GM10248 (cell line): ENCODE results near the gene ATOH8.
A peak's percentile ranks its signal among the peaks of the same experiment; 100 is the strongest.

Source experiments
- CTCF ChIA-PET: fragments of 300-600 bp; sonication (Branson Sonifier 250); formaldehyde crosslinking; extraction: SDS; loops from one replicate; lab custom pipeline; 2021; ENCODE audit warnings: antibody characterized with exemption; lab: Yijun Ruan, JAX
- POLR2A ChIA-PET: fragments of 350-650 bp; sonication (Branson Sonifier 250); formaldehyde crosslinking; extraction: SDS; loops from one replicate; lab custom pipeline; 2020; ENCODE audit warnings: antibody characterized with exemption; lab: Yijun Ruan, JAX
- DNase-seq: peaks from one replicate; pipeline ENCODE4 v3.0.0; 2012; ENCODE audit errors: extremely low spot score
- TF ChIP-seq, protein P1 (sequence below): IDR thresholded peaks from 2 replicates; pipeline ENCODE4 v1.5.1; 2012; ENCODE audit warnings: mild to moderate bottlenecking, low read depth; ENCODE audit errors: extremely low read depth, missing control alignments, control extremely low read depth

The ATOH8 gene

GRCh38 chr2:85728883-85729824 is 24.6 kb upstream of the ATOH8 start:
- TF ChIP-seq, protein P1, sequence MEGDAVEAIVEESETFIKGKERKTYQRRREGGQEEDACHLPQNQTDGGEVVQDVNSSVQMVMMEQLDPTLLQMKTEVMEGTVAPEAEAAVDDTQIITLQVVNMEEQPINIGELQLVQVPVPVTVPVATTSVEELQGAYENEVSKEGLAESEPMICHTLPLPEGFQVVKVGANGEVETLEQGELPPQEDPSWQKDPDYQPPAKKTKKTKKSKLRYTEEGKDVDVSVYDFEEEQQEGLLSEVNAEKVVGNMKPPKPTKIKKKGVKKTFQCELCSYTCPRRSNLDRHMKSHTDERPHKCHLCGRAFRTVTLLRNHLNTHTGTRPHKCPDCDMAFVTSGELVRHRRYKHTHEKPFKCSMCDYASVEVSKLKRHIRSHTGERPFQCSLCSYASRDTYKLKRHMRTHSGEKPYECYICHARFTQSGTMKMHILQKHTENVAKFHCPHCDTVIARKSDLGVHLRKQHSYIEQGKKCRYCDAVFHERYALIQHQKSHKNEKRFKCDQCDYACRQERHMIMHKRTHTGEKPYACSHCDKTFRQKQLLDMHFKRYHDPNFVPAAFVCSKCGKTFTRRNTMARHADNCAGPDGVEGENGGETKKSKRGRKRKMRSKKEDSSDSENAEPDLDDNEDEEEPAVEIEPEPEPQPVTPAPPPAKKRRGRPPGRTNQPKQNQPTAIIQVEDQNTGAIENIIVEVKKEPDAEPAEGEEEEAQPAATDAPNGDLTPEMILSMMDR: peak; percentile 96
- POLR2A ChIA-PET: interaction anchor here (0.6 kb wide), 1 partner anchor 86 kb away, joined by 4 read pairs; no protein-coding TSS in a partner anchor
- DNase-seq: peak; percentile 89
- CTCF ChIA-PET: interaction anchor here (0.7 to 2.5 kb wide), 54 partner anchors 8 to 462 kb away, joined by 3 to 140 read pairs (median 4); partner anchors contain the start of gene ATOH8

- CTCF ChIA-PET: interaction anchor here (0.8 to 2.5 kb wide), 17 partner anchors 12 to 349 kb away, joined by 3 to 140 read pairs (median 9); no protein-coding TSS in a partner anchor
- POLR2A ChIA-PET: no interaction called here
- DNase-seq: no peak
- TF ChIP-seq, protein P1: no peak
Observed at GRCh38 chr2:85729825-85730510, 23.8 kb upstream of the ATOH8 start.

GRCh38 chr2:85730686-85731230 is 23.0 kb upstream of the ATOH8 start:
- TF ChIP-seq, protein P1: no peak
- ChIA-PET POLR2A (no interaction called here), CTCF (interaction anchor here (2.5 to 4.7 kb wide), 5 partner anchors 11 to 96 kb away, joined by 13 to 140 read pairs (median 31); no protein-coding TSS in a partner anchor)
- no peak for DNase-seq

- no peak for DNase-seq
- ChIA-PET POLR2A (no interaction called here), CTCF (interaction anchor here (1.2 to 4.7 kb wide), 3 partner anchors 8 to 96 kb away, joined by 3 to 31 read pairs (median 3); no protein-coding TSS in a partner anchor)
- TF ChIP-seq, protein P1: no peak
Observed at GRCh38 chr2:85731606-85732005, 22.2 kb upstream of the ATOH8 start.

DNA sequence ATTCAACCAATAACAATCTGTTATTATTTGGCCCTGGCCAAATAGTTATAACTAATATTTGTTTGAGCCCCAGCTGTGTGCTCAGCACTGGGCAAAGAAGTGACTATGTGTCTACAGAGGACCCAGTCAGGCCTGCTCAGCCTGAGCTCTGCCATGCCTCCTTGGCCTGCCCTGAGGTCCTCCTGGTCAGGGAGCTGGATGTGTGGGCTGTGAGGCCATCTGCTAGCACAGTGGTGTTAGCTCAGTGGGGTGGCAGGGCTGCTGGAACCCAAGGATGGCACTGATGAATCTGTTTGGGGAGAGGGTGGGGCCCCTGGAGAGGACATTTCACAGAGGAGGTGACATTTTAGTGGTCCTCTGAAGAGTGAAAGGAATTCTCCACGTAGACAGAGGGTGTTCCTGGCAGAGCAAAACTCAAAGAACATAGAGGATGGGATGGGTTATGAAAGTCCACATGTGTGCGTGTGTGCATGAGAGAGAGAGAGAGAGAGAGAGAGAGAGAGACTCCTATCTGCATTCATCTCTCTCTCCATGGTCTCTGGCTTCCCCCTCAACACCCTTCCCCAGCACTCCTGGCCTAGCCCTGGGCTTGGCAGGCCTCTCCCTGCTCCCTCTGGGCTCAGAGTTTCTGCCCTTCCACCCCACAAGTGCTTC is 21.2 kb upstream of the ATOH8 start:
- no peak for DNase-seq
- TF ChIP-seq, protein P1: no peak
- ChIA-PET POLR2A (no interaction called here), CTCF (interaction anchor here (1.0 to 4.7 kb wide), 4 partner anchors 7 to 356 kb away, joined by 3 to 31 read pairs (median 3); no protein-coding TSS in a partner anchor)
